CD4-positive, alpha-beta T cell (primary cell): Measurements from ENCODE around the gene SEC16A. TPM values are rescaled to one million over a fixed set of nuclear protein-coding genes. Genes with fewer than 3 reads are reported as not detected.

ENCODE experiments used
- ATAC-seq: fragments of 200-7000 bp; cut with Tn5 transposase; one replicate; pipeline ENCODE4 v1.10.0; 2022; ENCODE audit warnings: mild to moderate bottlenecking; ENCODE audit not compliant: poor library complexity
- CTCF ChIA-PET: fragments of 350-600 bp; sonication (Branson Sonifier 250); formaldehyde crosslinking; loops from one replicate; lab custom pipeline; 2021; ENCODE audit warnings: antibody characterized with exemption, inconsistent platforms; lab: Charles Lee
- POLR2A ChIA-PET: fragments of 350-600 bp; sonication (Branson Sonifier 250); formaldehyde crosslinking; loops from one replicate; lab custom pipeline; 2021; ENCODE audit warnings: antibody characterized with exemption, inconsistent platforms; lab: Charles Lee
- DNase-seq, 14 experiments: peaks; one replicate each; pipeline ENCODE4 v3.0.0-alpha.2; 2013 to 2020; ENCODE audit warnings: mixed read lengths in 2 of 14
- H3K27ac ChIP-seq, 2 donors: one replicate each; pipeline versions ENCODE4 v1.5.1 to v1.7.0; 2013; ENCODE audit warnings: low read length in 2 of 2, low read depth in 1 of 2, mild to moderate bottlenecking in 1 of 2
- H3K27me3 ChIP-seq, 2 experiments: 1 replicate in 1 of 2; 2 replicates in 1 of 2; pipeline versions ENCODE4 v1.6.1 to v1.7.0; 2013; ENCODE audit warnings: low read length in 2 of 2, control low read depth in 1 of 2, mild to moderate bottlenecking in 1 of 2, moderate library complexity in 1 of 2; ENCODE audit not compliant: insufficient read depth in 2 of 2, control insufficient read depth in 1 of 2
- H3K36me3 ChIP-seq: one replicate; pipeline ENCODE4 v1.6.1; 2013; ENCODE audit warnings: low read length, control low read depth; ENCODE audit not compliant: insufficient read depth
- H3K4me1 ChIP-seq: one replicate; pipeline ENCODE4 v1.6.1; 2013; ENCODE audit warnings: low read length, control low read depth; ENCODE audit not compliant: insufficient read depth
- H3K4me3 ChIP-seq: one replicate; pipeline ENCODE4 v1.5.1; 2013; ENCODE audit warnings: mild to moderate bottlenecking, low read length, moderate library complexity
- H3K9me3 ChIP-seq, 2 experiments: 1 replicate in 1 of 2; 2 replicates in 1 of 2; pipeline versions ENCODE4 v1.6.1 to v1.7.0; 2013; ENCODE audit warnings: low read length in 2 of 2, mild to moderate bottlenecking in 2 of 2, control low read depth in 1 of 2, moderate library complexity in 1 of 2; ENCODE audit not compliant: control insufficient read depth in 1 of 2, insufficient read depth in 1 of 2
- H3K27ac Mint-ChIP-seq: one replicate; pipeline ENCODE4 v1.8.0; 2020; ENCODE audit warnings: mixed read lengths
- H3K27me3 Mint-ChIP-seq: one replicate; pipeline ENCODE4 v1.8.0; 2021; ENCODE audit warnings: mixed read lengths
- H3K36me3 Mint-ChIP-seq: one replicate; pipeline ENCODE4 v1.8.0; 2021; ENCODE audit warnings: low read depth, mixed read lengths
- H3K4me1 Mint-ChIP-seq: one replicate; pipeline ENCODE4 v1.8.0; 2021; ENCODE audit warnings: low read depth, mixed read lengths
- H3K4me3 Mint-ChIP-seq: one replicate; pipeline ENCODE4 v1.8.0; 2020; ENCODE audit warnings: mild to moderate bottlenecking, mixed read lengths
- H3K9me3 Mint-ChIP-seq: one replicate; pipeline ENCODE4 v1.8.0; 2020; ENCODE audit warnings: mixed read lengths
- intact Hi-C, 2 experiments: fragments of 100-400 bp; cut with DNase I in 1 of 2; cut with micrococcal nuclease in 1 of 2; formaldehyde crosslinking; loops; one replicate each; pipeline versions ENCODE4 v1.15.1 to v1.9.0; 2023 to 2025; cut with DNase I, micrococcal nuclease
- total RNA-seq, 174 experiments: library from RNA in 2 of 174; stranded (reverse) in 2 of 174; gene quantifications; one replicate each; pipeline ENCODE4 v1.2.3 and lab custom pipeline; 2021 to 2026
- TF ChIP-seq, protein P1 (sequence below): fragments of 200-600 bp; IDR thresholded peaks from one replicate; pipeline ENCODE4 v1.8.0; 2022; ENCODE audit warnings: antibody characterized with exemption, mild to moderate bottlenecking

Gene SEC16A
- total RNA-seq, 2 experiments from 2014 or later = 73.0 to 75.0 TPM

GRCh38 chr9:136493567-136493971 lies 10.7 kb upstream of the SEC16A start:
- POLR2A ChIA-PET = no interaction called here
- ATAC-seq = no peak
- H3K27ac Mint-ChIP-seq = no peak overlapping the region

DNA sequence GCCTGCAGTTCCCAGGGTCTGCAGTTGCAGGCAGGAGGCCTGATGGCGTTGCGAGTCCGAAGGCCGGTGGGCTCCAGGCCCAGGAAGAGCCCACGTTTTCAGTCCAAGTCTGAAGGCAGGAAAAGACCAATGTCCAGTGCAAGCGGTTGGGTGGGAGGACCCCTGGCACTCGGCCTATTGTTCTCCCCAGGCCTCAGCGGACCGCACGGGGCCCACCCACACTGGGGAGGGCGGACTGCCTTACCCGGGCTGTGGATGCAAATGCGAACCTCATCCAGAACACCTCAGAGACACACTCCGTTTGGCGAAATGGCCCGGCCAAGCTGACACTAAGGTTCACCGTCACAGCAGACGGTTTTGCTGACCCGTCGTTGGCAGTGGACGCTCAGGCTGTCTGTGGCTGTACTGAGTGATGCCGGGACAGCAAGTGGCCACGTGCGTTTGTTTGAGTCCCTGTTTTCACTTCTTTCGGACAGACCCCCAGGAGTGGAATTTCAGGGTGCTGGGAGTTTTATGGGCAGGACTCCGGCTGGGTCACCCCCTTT lies 10.2 kb upstream of the SEC16A start:
- no peak overlapping the region for H3K27ac ChIP-seq
- no peak overlapping the region for H3K27ac Mint-ChIP-seq
- no peaks in the 10 kb centered on the region for H3K9me3 Mint-ChIP-seq
- intact Hi-C loops = no loop called here
- no peak overlapping the region for H3K4me3 Mint-ChIP-seq
- CTCF ChIA-PET = no interaction called here
- TF ChIP-seq, protein P1, sequence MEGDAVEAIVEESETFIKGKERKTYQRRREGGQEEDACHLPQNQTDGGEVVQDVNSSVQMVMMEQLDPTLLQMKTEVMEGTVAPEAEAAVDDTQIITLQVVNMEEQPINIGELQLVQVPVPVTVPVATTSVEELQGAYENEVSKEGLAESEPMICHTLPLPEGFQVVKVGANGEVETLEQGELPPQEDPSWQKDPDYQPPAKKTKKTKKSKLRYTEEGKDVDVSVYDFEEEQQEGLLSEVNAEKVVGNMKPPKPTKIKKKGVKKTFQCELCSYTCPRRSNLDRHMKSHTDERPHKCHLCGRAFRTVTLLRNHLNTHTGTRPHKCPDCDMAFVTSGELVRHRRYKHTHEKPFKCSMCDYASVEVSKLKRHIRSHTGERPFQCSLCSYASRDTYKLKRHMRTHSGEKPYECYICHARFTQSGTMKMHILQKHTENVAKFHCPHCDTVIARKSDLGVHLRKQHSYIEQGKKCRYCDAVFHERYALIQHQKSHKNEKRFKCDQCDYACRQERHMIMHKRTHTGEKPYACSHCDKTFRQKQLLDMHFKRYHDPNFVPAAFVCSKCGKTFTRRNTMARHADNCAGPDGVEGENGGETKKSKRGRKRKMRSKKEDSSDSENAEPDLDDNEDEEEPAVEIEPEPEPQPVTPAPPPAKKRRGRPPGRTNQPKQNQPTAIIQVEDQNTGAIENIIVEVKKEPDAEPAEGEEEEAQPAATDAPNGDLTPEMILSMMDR = no peak
- H3K36me3 Mint-ChIP-seq = peaks cover 7% of the 10 kb centered on the region
- no peaks in the 10 kb centered on the region for H3K27me3 ChIP-seq
- peaks cover 5% of the 10 kb centered on the region for H3K4me1 ChIP-seq
- POLR2A ChIA-PET = no interaction called here
- H3K4me1 Mint-ChIP-seq = no peaks in the 10 kb centered on the region
- peaks cover 21% of the 10 kb centered on the region for H3K36me3 ChIP-seq
- ATAC-seq (no peak), DNase-seq (no peak)
- peaks cover 0 to 10% of the 10 kb centered on the region in 2 experiments for H3K9me3 ChIP-seq
- no peak overlapping the region for H3K4me3 ChIP-seq
- no peaks in the 10 kb centered on the region for H3K27me3 Mint-ChIP-seq

More at GRCh38 chr9:136493567-136493971, 10.7 kb upstream of the SEC16A start:
- Histone ChIP-seq H3K4me1 (peaks cover 2% of the 10 kb centered on the region), H3K27ac (no peak overlapping the region), H3K27me3 (no peaks in the 10 kb centered on the region), H3K9me3 (peaks cover 0 to 10% of the 10 kb centered on the region in 2 experiments), H3K36me3 (peaks cover 25% of the 10 kb centered on the region), H3K4me3 (no peak overlapping the region)
- intact Hi-C loops = no loop called here
- CTCF ChIA-PET = no interaction called here
- no peak for DNase-seq
- TF ChIP-seq, protein P1 = no peak
- Mint-ChIP-seq H3K36me3 (peaks cover 12% of the 10 kb centered on the region), H3K27me3 (no peaks in the 10 kb centered on the region), H3K9me3 (no peaks in the 10 kb centered on the region), H3K4me3 (no peak overlapping the region), H3K4me1 (no peaks in the 10 kb centered on the region)

GRCh38 chr9:136489731-136490130 lies 6.9 kb upstream of the SEC16A start:
- H3K4me1 ChIP-seq = peaks cover 12% of the 10 kb centered on the region
- H3K36me3 ChIP-seq = no peaks in the 10 kb centered on the region
- intact Hi-C loops = loop anchor here in 1 of 2 experiments (5.0 to 10.0 kb wide), 2 partner anchors 48 to 295 kb away; no protein-coding TSS in a partner anchor
- no peak overlapping the region for H3K27ac ChIP-seq
- ChIA-PET POLR2A (interaction anchor here (0.7 kb wide), 1 partner anchor 59 kb away, joined by 3 read pairs; no protein-coding TSS in a partner anchor), CTCF (interaction anchor here (1.0 to 1.7 kb wide), 3 partner anchors 43 to 145 kb away, joined by 3 to 4 read pairs (median 3); no protein-coding TSS in a partner anchor)
- no peaks in the 10 kb centered on the region for H3K27me3 ChIP-seq
- Mint-ChIP-seq H3K27ac (no peak overlapping the region), H3K9me3 (no peaks in the 10 kb centered on the region), H3K4me1 (peaks cover 6% of the 10 kb centered on the region), H3K4me3 (no peak overlapping the region), H3K27me3 (no peaks in the 10 kb centered on the region), H3K36me3 (no peaks in the 10 kb centered on the region)
- DNase-seq (no peak), ATAC-seq (no peak)
- H3K9me3 ChIP-seq = peaks cover 0 to 10% of the 10 kb centered on the region in 2 experiments
- TF ChIP-seq, protein P1 = no peak
- no peak overlapping the region for H3K4me3 ChIP-seq
